Hippocampal formation (tissue), 2 donors: ENCODE results near the gene HAUS1.
"Not testable (repeated sequence)": the region's sequence is repeated elsewhere in the genome, so short reads cannot be mapped to it uniquely, and the experiment has no call there.

ENCODE experiments used
- DNase-seq, 2 donors: peaks; one replicate each; lab custom pipeline; 2025; lab: John Stamatoyannopoulos, UW

Gene HAUS1

GRCh38 chr18:46104128-46104911 lies at the start of gene HAUS1:
Gene HAUS1, plus strand, starts transcription at chr18:46104385. Its CDS starts 27 bp downstream, at chr18:46104412.
- peak; percentile 89 to 91 for DNase-seq

DNA sequence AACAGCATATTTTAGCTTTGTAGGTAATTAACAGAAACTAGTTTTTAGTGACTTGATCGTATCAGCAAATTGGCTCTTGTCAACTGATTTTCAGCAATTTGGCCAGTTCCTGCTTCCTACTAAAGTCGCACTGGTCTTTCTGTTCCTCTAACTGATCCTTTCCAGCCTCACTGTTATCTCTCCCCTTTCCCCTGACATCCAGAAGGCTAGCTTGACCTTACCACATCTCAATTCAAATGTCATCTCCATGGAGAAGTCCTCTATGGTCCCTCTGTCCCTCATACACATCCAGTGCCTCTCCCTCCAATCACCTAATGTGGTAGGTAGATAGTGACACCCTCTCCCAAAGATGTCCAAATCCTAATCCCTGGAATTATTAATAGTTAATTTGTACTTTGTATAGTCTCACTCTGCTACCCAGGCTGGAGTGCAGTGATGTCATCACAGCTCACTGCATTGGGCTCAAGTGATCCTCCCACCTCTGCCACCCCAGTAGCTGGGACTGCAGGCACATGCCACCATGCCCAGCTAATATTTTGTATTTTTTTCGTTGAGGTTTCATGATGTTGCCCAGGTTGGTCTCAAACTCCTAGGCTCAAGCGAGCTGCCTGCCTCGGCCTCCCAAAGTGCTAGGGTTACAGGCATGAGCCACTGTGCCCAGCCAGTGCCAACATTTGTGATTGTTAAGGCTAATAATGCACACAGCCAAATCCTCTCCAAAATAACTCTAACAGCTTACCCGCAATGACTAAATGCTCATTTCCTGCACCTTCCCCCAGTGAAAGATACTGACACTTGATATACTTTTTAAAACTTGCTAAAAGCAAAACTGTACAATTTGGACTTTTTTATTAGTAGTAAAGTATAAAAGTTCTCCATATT lies 49.0 kb upstream of the HAUS1 start:
- no peak for DNase-seq

GRCh38 chr18:46055838-46056230 lies 48.4 kb upstream of the HAUS1 start:
- no peak for DNase-seq

- no peak for DNase-seq
Observed at GRCh38 chr18:46060359-46060841, 43.8 kb upstream of the HAUS1 start.

DNA sequence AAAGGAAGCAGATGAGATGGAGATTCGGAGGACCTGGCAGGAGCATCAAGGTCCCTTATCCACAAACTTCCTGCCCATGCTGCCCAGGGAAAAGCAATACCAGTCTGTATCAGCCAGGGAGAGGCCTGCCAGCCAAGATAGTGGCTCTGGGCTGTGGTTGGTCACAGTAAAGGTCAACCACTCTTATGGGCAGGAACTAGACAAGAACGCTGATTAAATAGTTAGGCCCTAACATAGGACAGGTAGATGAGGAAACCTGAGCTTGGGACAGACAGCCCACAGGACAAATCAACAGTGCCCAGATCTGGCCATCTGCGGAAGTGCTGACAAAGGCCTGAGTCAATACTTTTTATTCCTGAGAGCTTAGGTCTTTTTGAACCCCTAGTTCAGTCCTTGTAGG lies 42.8 kb upstream of the HAUS1 start:
- DNase-seq: no peak

DNA sequence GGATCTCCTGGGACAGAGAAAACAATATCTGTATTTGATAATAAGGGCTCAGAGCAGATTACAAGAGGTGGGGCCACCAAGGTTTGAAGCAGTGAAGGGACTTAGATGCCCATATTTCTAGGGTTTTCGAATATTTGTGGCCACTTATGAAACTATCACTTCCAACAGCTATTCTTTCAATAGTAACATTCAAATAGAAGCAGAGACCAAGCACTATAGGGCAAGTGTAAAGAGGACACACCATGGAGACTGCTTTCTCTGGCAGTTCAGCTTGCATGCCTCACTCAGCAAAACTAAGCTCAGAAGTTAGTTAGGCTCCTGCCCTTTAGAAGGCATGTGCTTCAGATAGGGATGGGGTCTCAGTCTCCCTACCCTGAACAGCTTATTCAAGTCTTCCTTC lies 42.4 kb upstream of the HAUS1 start:
- no peak for DNase-seq

DNA sequence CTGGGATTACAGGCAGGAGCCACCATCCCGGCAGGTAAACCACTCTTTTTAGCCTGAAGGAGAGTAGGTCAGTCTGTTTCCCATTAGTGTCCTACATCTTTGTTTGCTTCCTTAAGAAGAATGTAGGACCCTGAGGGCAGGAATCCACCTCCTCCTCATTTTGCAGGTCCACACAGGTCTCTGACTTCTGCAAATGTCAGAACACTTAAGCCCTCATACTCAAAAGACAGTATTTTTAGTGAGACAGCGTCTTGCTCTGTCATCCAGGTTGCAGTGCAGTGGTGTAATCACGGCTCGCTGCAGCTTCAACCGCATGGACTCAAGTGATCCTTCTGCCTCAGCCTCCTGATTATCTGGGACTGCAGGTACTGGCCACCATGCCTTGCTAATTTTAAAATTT lies 41.4 kb upstream of the HAUS1 start:
- DNase-seq: no peak

DNA sequence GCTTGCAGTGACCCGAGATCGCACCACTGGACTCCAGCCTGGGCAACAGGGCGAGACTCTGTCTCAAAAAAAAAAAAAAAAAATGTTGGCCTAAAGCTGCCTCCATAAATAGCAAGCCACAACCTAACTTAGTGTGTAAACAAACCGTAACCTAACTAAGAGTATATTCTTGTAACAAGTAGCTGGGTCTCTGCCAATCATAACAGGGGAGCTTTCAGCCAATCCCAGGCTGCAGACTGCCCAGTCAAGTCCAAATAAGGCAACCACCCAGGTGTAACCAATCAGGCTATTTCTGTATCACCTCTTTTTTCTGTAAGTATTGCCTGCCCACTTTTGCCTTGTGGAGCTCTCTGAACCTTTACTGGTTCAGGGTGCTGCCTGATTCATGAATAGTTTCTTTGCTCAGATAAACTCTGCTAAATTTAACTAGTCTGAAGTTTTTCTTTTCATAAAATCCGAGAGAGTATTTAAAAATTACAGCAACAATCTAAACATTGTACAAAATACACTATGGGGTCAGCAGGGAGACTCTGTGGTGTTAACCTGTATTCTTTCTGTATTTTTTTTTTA lies 36.7 kb upstream of the HAUS1 start:
- DNase-seq: no peak

GRCh38 chr18:46068763-46069162 lies 35.4 kb upstream of the HAUS1 start:
- no peak for DNase-seq

- DNase-seq: no peak
Observed at GRCh38 chr18:46069524-46069923, 34.7 kb upstream of the HAUS1 start.

DNA sequence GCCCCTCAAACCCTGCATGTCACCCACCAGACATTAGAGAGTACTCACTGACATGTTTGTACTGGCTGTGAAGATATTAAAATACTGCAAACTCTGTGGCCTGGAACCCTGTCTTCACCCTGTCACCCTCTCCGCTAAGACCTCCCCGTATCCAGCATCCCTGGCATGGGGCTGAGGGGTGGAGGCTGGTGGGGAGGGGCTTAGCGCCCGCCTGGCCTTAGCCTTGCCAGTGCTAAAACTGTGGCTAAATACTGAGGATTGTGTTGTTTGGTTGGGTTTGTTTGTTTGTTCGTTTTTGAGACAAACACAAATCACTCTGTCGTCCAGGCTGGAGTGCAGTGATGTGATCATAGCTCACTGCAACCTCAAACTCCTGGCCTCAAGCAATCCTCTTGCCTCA lies 34.0 kb upstream of the HAUS1 start:
- no peak for DNase-seq

DNA sequence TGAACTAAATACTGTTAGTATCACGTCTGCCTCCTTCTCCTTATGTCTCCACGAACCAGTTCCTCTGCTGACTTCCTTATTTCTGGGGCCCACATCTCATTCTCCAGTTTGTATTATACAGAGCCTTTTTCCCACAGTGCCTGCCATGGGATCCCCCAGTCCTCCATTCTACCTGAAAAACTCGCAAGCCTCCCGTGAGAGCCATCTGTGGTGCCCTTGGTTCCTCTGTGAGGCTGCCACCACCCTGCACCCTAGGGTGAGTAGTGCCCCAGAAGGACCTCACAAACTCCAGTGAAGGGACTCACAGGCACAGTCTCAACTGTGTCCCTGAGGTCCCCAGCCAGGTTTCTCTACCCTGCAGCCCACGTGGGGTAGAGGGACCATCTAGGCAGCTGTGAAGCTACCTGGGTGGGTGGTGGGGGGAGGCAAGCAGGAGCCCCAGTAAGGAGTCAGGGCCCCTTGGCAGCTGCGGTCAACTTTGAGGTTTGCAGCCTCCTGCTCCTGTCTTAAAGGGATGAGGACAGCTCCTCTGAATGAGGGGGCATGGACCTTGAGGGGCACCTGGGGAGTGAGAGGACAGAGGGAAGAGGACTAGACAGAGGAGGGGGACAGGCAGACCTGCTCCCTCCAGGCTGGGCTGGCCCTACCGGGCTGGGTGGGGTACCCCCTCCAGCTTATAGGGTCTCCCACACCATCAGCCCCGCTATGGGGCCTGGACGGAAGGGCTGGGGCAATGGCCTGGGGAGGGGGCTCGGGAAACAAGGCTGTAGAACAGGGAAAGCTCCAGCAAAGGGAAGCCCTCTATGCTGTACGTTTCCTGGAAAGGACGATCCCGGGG lies 33.2 kb upstream of the HAUS1 start:
- DNase-seq: no peak

DNA sequence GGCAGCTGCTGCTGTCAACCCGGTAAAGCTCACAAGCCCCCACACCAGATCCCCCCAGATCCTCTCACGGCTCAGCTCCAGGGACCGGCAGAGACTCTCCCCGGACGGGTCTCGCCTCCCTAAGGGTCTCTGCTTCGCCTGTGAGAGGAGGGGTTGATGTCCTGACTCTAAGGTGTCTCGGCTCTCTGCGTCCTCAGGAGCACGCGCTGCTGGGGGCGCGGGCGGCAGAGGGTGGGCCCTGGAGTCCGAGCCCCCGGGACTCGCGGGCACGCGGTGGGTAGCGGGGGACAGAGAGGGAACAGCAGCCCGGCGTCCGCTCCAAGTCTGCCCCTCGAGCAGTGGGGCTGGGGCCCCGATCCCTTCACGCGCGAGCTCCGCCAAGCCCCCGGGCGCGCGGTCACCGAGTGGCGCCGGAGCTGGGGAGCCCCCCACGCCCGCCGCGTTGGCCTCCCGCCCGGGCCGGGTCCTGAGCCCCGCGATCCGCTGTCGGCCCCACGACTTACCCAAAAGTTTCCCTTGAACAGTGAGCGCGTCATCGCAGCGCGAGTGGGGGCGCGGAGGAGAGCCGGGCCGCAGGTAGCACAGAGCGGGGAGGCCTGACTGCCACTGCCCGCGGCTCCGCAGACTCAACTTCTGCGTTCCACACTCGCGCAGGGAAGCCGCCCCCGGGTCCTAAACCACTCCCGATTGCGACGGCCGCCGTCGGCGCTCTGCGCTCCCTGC lies 32.4 kb upstream of the HAUS1 start, which contains the start of gene PSTPIP2:
Gene PSTPIP2 (minus strand): TSS at position 608 of the 723 bp plus-strand sequence. CDS start 72 bp downstream, at position 536.
- DNase-seq: no peak

- no peak for DNase-seq
Observed at GRCh38 chr18:46072376-46072867, 31.8 kb upstream of the HAUS1 start.

DNA sequence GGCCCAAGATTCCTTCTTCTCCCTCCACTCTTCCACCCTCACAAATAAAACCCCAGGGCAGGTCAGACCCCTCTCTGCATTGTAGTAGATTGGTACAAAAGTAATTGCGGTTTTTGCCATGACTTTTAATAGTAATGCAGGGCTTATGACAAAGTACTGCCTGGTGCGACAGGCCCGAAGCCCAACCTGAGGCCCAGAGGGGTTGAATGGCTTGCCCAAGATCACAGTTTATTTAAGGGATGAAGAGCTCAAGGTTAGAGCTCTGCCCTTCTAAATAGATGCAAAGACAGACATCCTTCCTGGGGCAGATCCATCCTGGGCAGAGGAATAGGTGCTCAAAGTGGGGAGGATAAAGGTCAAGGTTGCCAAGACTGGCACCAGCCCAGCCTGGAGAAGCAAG lies 31.2 kb upstream of the HAUS1 start:
- DNase-seq: no peak

DNA sequence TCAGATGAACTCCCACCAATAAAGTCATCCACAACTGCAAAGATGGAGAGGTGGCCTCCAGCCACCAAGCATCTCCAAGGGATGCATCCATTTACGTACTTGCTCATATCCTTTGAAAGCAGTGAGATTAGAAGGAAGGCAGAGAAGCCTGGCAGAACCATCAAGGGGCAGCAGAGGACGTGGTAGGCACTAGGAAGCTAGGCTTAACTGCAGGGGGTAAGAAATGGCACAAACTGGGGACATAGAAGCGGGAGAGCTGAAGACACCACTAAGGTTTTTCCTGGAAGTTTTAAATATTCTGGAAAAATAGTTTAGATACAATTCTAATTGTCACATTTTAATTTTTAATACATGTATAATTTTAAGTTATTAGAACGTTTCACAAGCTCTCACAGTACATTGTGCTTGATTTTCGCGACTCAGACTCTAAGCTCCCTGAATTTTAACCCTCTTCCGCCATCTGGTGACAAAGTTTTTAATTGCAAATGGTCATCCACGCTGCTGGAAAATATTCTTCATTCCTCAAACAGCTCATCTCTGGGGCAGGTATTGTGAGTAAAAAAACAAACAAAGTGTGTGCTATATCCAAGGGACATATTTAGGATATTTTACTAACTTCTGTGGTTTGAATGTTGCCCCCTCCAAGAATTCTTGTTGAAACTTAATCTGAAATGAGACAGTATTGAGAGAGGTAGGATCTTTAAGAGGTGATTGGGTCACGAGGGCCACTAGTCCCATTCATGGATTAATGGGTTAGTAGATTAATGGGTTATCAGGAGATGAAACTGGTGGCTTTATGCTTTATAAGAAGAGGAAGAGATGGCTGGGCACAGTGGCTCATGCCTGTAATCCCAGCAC lies 30.5 kb upstream of the HAUS1 start:
- peak in 1 of 2 donors; percentile 71 for DNase-seq

DNA sequence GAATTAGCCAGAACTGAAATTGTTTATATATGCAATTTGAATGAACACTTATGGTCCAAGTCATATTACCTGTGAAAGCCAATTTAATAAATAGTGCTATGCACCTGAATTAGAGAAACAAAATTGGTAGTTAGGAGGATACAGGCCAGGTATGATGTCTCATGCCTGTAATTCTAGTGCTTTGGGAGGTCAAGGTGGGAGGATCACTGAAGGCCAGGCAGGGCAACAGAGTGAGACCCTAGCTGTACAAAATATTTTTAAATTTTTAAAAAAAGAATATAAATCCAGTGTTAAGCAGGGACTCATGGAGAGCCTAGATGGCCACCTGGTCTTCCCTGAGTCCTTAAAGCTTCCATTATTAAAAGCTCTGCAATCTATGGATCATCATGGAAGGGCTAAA lies 24.8 kb upstream of the HAUS1 start:
- DNase-seq: no peak

GRCh38 chr18:46080156-46080555 lies 24.0 kb upstream of the HAUS1 start:
- no peak for DNase-seq

DNA sequence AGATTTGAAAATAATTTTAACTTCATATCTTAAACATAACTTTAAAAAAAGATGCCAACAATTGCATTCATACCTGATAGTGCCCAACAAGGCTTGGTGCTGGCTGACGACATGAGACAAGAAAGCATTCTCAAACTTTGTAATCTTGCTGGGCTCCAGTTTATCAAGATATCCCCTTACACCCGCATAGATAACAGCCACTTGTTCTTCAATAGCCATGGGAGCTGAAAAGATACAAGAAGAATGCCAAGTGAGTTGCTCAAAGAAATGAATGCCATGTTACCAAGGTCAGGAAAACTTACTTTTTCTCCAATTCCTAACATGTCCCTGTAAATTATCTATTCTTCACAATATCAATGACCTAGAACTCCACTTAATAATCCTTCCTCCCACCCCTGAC lies 19.8 kb upstream of the HAUS1 start:
- DNase-seq: no peak

- DNase-seq: not testable (repeated sequence)
Observed at GRCh38 chr18:46088501-46088900, 15.7 kb upstream of the HAUS1 start.
